ENCODE measurements around the gene NKX1-1. TPM values are rescaled to one million over a fixed set of nuclear protein-coding genes. Genes with fewer than 3 reads are reported as not detected.

Gene NKX1-1
- total RNA-seq, 4 donors from 2014 or later = not detected

DNA sequence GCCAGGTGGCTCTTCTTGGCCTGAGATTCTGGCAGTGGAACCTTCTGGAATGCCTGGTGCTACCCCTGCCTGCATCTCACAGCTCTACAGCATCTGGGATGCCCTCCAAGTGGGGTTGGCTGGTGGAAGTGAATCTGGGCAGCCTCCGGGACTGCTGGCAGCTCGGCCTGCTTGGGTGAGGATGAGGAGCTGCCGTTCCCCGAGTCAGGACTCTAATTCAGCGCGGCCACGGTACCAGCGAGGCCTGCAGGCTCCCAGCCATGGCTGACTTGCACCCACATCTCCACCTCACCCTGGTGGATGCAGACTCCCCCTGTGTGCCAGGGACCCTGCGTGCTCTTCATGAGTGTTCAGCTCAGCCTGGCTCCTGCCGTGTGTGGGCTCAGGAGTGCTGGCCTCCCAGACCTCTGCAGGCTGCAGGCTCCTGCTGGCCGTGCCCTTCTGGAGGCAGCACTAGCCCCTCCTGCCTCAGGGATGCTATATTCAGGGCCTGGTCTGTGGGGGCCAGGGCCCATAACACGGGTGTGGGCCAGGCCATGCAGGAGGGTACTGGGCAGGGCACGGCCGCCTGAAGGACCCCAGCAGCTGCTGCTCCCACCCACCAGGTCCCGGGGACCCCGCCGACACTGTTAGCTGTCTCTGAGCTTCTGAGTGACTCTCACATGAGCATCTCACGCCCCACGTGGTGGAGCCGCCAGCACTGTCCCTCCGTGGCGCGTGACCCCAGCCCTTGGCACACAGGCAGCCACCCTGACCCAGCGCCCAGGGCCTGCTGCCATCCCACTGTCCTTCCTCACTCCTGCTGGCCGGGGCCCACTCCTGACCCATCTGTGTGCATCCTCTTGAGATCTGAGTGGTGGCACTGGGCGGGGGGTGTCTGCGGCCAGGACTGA is 48.6 kb downstream of the NKX1-1 start:
- Histone ChIP-seq H3K27ac (replicated peaks in 1 of 4) (no peak overlapping the region), H3K27me3 (no peaks in the 10 kb centered on the region), H3K4me1 (peaks cover 0 to 16% (median 6%) of the 10 kb centered on the region in 4 donors), H3K4me3 (no peak overlapping the region), H3K36me3 (peaks cover 15 to 84% (median 60%) of the 10 kb centered on the region in 4 donors), H3K9me3 (no peaks in the 10 kb centered on the region)
- TF ChIP-seq POLR2AphosphoS5 (IDR thresholded peaks at IDR 0.05) (no peak), EP300 (IDR thresholded peaks at IDR 0.05) (no peak), POLR2A (IDR thresholded peaks at IDR 0.05; ENCODE audit: low read depth) (no peak)
- TF ChIP-seq, protein P1, sequence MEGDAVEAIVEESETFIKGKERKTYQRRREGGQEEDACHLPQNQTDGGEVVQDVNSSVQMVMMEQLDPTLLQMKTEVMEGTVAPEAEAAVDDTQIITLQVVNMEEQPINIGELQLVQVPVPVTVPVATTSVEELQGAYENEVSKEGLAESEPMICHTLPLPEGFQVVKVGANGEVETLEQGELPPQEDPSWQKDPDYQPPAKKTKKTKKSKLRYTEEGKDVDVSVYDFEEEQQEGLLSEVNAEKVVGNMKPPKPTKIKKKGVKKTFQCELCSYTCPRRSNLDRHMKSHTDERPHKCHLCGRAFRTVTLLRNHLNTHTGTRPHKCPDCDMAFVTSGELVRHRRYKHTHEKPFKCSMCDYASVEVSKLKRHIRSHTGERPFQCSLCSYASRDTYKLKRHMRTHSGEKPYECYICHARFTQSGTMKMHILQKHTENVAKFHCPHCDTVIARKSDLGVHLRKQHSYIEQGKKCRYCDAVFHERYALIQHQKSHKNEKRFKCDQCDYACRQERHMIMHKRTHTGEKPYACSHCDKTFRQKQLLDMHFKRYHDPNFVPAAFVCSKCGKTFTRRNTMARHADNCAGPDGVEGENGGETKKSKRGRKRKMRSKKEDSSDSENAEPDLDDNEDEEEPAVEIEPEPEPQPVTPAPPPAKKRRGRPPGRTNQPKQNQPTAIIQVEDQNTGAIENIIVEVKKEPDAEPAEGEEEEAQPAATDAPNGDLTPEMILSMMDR (IDR thresholded peaks at IDR 0.05) = no peak
- no peak for DNase-seq (ENCODE audit: extremely low spot score)
- 93% methylated on average over 17 of the region's 27 CpGs for WGBS
- intact Hi-C loops (cut with DNase I) = loop anchor here (5.0 to 10.0 kb wide), 3 partner anchors 155 to 367 kb away; partner anchors contain the start of genes TACC3 and TMEM129

DNA sequence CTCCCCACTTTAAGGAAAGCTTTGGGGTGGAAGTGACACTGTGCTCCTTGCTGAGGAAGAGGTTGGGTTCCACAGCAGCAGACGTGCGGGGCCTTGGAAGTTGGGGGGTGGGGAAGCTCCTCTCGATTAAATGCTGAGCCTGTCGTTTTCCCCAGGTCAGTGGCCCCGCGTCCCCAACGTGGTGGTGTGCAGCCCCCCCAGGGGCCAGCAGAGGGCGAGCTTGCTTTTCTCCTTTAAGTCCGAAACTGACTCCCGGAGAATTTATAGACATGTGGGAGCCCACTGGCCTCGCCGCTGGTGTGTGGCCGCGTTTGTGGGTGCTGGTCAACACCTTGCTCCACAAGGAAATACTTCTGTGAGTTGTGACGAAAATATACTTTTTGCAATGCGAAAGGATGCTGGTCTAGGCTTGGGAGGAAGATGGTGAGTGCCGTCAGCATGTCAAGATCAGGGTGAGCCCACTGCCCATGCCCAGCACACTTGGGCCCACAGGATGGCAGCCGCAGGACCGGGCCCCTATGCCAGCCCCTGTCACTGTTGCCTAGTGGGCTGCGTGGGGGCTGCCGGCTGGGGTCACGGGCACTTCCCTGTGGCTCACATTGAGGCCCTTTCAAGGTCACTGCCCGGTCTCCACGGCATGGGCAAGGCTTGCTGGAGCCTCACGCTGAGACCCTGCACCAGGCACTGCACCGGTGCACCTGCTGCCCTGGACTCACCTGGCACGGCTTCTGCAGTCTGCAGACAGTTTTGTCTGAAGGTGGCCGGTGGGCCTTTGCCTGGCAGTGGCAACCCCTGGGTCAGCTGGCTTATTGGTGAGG is 49.9 kb downstream of the NKX1-1 start:
- whole genome bisulfite sequencing = 64% methylated on average over 17 of the region's 28 CpGs
- H3K36me3 ChIP-seq = peaks cover 18 to 87% (median 58%) of the 10 kb centered on the region in 4 donors
- no peaks in the 10 kb centered on the region for H3K9me3 ChIP-seq
- intact Hi-C loops (cut with DNase I) = loop anchor here (5.0 to 10.0 kb wide), 3 partner anchors 156 to 368 kb away; partner anchors contain the start of genes TACC3 and TMEM129
- H3K4me1 ChIP-seq = peaks cover 3 to 24% (median 14%) of the 10 kb centered on the region in 4 donors
- TF ChIP-seq POLR2A (IDR thresholded peaks at IDR 0.05; ENCODE audit: low read depth) = no peak
- TF ChIP-seq, protein P1 (IDR thresholded peaks at IDR 0.05) = peak; percentile 71 to 85 (median 79)
- H3K4me3 ChIP-seq = no peak overlapping the region
- no peak overlapping the region for H3K27ac ChIP-seq (replicated peaks in 1 of 4)
- no peaks in the 10 kb centered on the region for H3K27me3 ChIP-seq
- no peak for DNase-seq (ENCODE audit: extremely low spot score)

- Histone ChIP-seq H3K27me3 (no peaks in the 10 kb centered on the region), H3K4me3 (no peak overlapping the region), H3K9me3 (no peaks in the 10 kb centered on the region), H3K27ac (replicated peaks in 1 of 4) (no peak overlapping the region), H3K4me1 (peaks cover 3 to 27% (median 16%) of the 10 kb centered on the region in 4 donors), H3K36me3 (peaks cover 18 to 83% (median 55%) of the 10 kb centered on the region in 4 donors)
- 95% methylated on average over 6 of the region's 14 CpGs for WGBS
- TF ChIP-seq POLR2A (IDR thresholded peaks at IDR 0.05; ENCODE audit: low read depth) = no peak
- no peak for DNase-seq (ENCODE audit: extremely low spot score)
- intact Hi-C loops (cut with DNase I) = loop anchor here (5.0 to 10.0 kb wide), 3 partner anchors 157 to 369 kb away; partner anchors contain the start of genes TACC3 and TMEM129
Observed at GRCh38 chr4:1355378-1355777, 50.9 kb downstream of the NKX1-1 start.

DNA sequence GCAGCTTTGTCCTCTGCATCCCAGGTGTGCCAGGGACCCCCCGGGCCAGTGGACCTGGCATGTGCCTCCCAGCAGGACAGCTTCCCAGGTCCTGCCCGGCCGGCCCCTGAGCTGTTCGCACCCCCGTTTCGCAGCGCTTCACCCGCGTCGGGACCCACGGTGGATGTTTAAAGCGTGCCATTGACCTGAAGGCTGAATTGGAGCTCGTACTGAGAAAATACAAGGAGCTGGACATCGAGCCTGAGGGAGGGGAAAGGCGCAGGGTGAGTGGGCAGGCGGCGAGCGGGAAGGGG is 51.3 kb downstream of the NKX1-1 start:
- WGBS = 88% methylated on average over 18 of the region's 18 CpGs

More for the DNA sequence above, 51.3 kb downstream of the NKX1-1 start:
- Histone ChIP-seq H3K27ac (replicated peaks in 1 of 4) (no peak overlapping the region), H3K27me3 (no peaks in the 10 kb centered on the region), H3K4me3 (no peak overlapping the region), H3K9me3 (no peaks in the 10 kb centered on the region), H3K36me3 (peaks cover 23 to 83% (median 60%) of the 10 kb centered on the region in 4 donors), H3K4me1 (peaks cover 3 to 24% (median 18%) of the 10 kb centered on the region in 4 donors)
- no peak for DNase-seq (ENCODE audit: extremely low spot score)
- intact Hi-C loops (cut with DNase I) = loop anchor here (5.0 to 10.0 kb wide), 4 partner anchors 157 to 370 kb away; partner anchors contain the start of genes TACC3 and TMEM129
- TF ChIP-seq POLR2A (IDR thresholded peaks at IDR 0.05; ENCODE audit: low read depth) (no peak), POLR2AphosphoS5 (IDR thresholded peaks at IDR 0.05) (no peak), EP300 (IDR thresholded peaks at IDR 0.05) (no peak)
- TF ChIP-seq, protein P1 (IDR thresholded peaks at IDR 0.05) = no peak
